ENCODE measurements around the gene LMCD1. TPM values are rescaled to one million over a fixed set of nuclear protein-coding genes. Genes with fewer than 3 reads are reported as not detected.

Gene LMCD1
- total RNA-seq, 3 donors from 2014 or later (not counting 1 experiment from before 2014, with no cell fraction given) = not detected

DNA sequence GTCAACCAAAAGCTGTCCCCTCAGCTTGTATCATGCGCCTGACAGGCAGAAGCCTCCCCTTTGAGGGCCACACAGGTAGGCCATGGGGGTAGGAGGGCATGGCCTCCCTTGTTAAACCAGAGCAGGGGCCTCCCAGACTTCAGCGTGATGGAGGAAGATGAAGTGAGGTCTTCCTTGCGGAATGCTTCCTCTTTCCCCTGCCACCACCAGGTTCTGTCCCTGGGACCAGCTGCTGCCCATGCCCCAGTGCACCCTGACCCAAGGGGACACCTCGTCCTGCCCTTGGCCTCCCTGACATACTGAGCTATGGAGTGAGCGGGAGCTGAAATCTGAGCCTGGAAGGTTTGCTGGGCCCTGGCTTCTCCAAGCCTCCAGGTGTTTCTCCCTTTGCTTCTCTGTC lies 116.3 kb downstream of the LMCD1 start:
- H3K4me1 ChIP-seq (ENCODE audit: control insufficient read depth, insufficient read depth, low read length) = peaks cover 4% of the 10 kb centered on the region
- H3K27ac ChIP-seq (ENCODE audit: low read length) = no peak overlapping the region
- Mint-ChIP-seq H3K27me3 (ENCODE audit: low read depth in 2 of 2) (peaks cover 0 to 2% of the 10 kb centered on the region in 2 donors), H3K9me3 (no peaks in the 10 kb centered on the region), H3K36me3 (no peaks in the 10 kb centered on the region), H3K27ac (no peak overlapping the region), H3K4me3 (no peak overlapping the region), H3K4me1 (peaks cover 0 to 3% of the 10 kb centered on the region in 2 donors)
- intact Hi-C loops (cut with micrococcal nuclease) = no loop called here
- no peaks in the 10 kb centered on the region for H3K36me3 ChIP-seq (ENCODE audit: control insufficient read depth, insufficient read depth, low read length)
- no peak for TF ChIP-seq CTCF (IDR thresholded peaks at IDR 0.05)
- no peak overlapping the region for H3K4me3 ChIP-seq (ENCODE audit: low read length)
- WGBS (ENCODE audit: insufficient coverage) = 95% methylated on average over 5 of the region's 5 CpGs
- no peaks in the 10 kb centered on the region for H3K9me3 ChIP-seq (ENCODE audit: control insufficient read depth, insufficient read depth, low read length)
- ATAC-seq = no peak
- no peak for DNase-seq
- no peaks in the 10 kb centered on the region for H3K27me3 ChIP-seq (ENCODE audit: control insufficient read depth, insufficient read depth, low read length)

- WGBS (ENCODE audit: insufficient coverage) = 89% methylated on average over 4 of the region's 4 CpGs
- no peak overlapping the region for H3K27ac ChIP-seq (ENCODE audit: low read length)
- no peak overlapping the region for H3K4me3 ChIP-seq (ENCODE audit: low read length)
- H3K27me3 Mint-ChIP-seq (ENCODE audit: low read depth in 2 of 2) = peaks cover 0 to 8% of the 10 kb centered on the region in 2 donors
- no peak overlapping the region for H3K27ac Mint-ChIP-seq
- H3K9me3 ChIP-seq (ENCODE audit: control insufficient read depth, insufficient read depth, low read length) = no peaks in the 10 kb centered on the region
- peaks cover 0 to 10% of the 10 kb centered on the region in 2 donors for H3K4me1 Mint-ChIP-seq
- no peaks in the 10 kb centered on the region for H3K36me3 ChIP-seq (ENCODE audit: control insufficient read depth, insufficient read depth, low read length)
- no peak for ATAC-seq
- no peak for DNase-seq
- no peak overlapping the region for H3K4me3 Mint-ChIP-seq
- no peak for TF ChIP-seq CTCF (IDR thresholded peaks at IDR 0.05)
- H3K27me3 ChIP-seq (ENCODE audit: control insufficient read depth, insufficient read depth, low read length) = no peaks in the 10 kb centered on the region
- no peaks in the 10 kb centered on the region for H3K36me3 Mint-ChIP-seq
- peaks cover 11% of the 10 kb centered on the region for H3K4me1 ChIP-seq (ENCODE audit: control insufficient read depth, insufficient read depth, low read length)
- intact Hi-C loops (cut with micrococcal nuclease) = no loop called here
- no peaks in the 10 kb centered on the region for H3K9me3 Mint-ChIP-seq
These were observed 117.3 kb downstream of the LMCD1 start for GRCh38 chr3:8618950-8619349.

DNA sequence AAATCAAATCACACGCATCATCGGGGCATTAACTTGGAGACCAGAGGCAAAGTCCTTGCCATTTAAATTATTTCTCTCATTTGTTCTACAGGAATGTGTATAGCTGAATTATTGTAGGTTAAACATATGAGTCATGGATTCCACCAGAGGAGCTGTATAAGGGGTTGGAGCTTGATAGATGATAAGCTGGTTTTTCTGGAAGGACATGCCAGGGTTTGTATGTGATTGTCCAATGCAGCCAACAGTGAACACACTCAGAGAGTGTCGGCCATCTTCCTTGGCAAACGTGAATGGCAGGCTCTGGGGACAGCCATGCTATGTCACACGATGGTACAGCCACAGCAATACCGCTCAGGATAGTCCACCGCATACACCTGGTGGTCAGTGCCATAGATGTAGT lies 117.9 kb downstream of the LMCD1 start:
- no peak overlapping the region for H3K27ac ChIP-seq (ENCODE audit: low read length)
- Mint-ChIP-seq H3K27ac (no peak overlapping the region), H3K36me3 (no peaks in the 10 kb centered on the region), H3K9me3 (no peaks in the 10 kb centered on the region), H3K27me3 (ENCODE audit: low read depth in 2 of 2) (peaks cover 0 to 8% of the 10 kb centered on the region in 2 donors), H3K4me1 (peaks cover 0 to 10% of the 10 kb centered on the region in 2 donors), H3K4me3 (no peak overlapping the region)
- H3K9me3 ChIP-seq (ENCODE audit: control insufficient read depth, insufficient read depth, low read length) = no peaks in the 10 kb centered on the region
- H3K36me3 ChIP-seq (ENCODE audit: control insufficient read depth, insufficient read depth, low read length) = no peaks in the 10 kb centered on the region
- no peak overlapping the region for H3K4me3 ChIP-seq (ENCODE audit: low read length)
- intact Hi-C loops (cut with micrococcal nuclease) = no loop called here
- TF ChIP-seq CTCF (IDR thresholded peaks at IDR 0.05) = no peak
- no peak for ATAC-seq
- H3K4me1 ChIP-seq (ENCODE audit: control insufficient read depth, insufficient read depth, low read length) = peaks cover 11% of the 10 kb centered on the region
- DNase-seq = no peak
- WGBS (ENCODE audit: insufficient coverage) = 93% methylated on average over 7 of the region's 7 CpGs
- no peaks in the 10 kb centered on the region for H3K27me3 ChIP-seq (ENCODE audit: control insufficient read depth, insufficient read depth, low read length)

GRCh38 chr3:8621141-8621540 lies 119.5 kb downstream of the LMCD1 start:
- DNase-seq (no peak), ATAC-seq (no peak)
- Histone ChIP-seq H3K27me3 (ENCODE audit: control insufficient read depth, insufficient read depth, low read length) (no peaks in the 10 kb centered on the region), H3K36me3 (ENCODE audit: control insufficient read depth, insufficient read depth, low read length) (no peaks in the 10 kb centered on the region), H3K27ac (ENCODE audit: low read length) (no peak overlapping the region), H3K4me1 (ENCODE audit: control insufficient read depth, insufficient read depth, low read length) (peaks cover 11% of the 10 kb centered on the region), H3K9me3 (ENCODE audit: control insufficient read depth, insufficient read depth, low read length) (no peaks in the 10 kb centered on the region), H3K4me3 (ENCODE audit: low read length) (no peak overlapping the region)
- H3K27me3 Mint-ChIP-seq (ENCODE audit: low read depth in 2 of 2) = peaks cover 0 to 8% of the 10 kb centered on the region in 2 donors
- TF ChIP-seq CTCF (IDR thresholded peaks at IDR 0.05) = no peak
- peaks cover 0 to 10% of the 10 kb centered on the region in 2 donors for H3K4me1 Mint-ChIP-seq
- no peaks in the 10 kb centered on the region for H3K36me3 Mint-ChIP-seq
- no peaks in the 10 kb centered on the region for H3K9me3 Mint-ChIP-seq
- intact Hi-C loops (cut with micrococcal nuclease) = loop anchor here (5.0 kb wide), 1 partner anchor 179 kb away; no protein-coding TSS in a partner anchor
- H3K27ac Mint-ChIP-seq = no peak overlapping the region
- no peak overlapping the region for H3K4me3 Mint-ChIP-seq
- 75% methylated on average over 3 of the region's 3 CpGs for WGBS (ENCODE audit: insufficient coverage)
